Stimulated activated CD4-positive, alpha-beta T cell treated with anti-CD3 and anti-CD28 coated beads, Interleukin-12 subunit alpha, Interleukin-12 subunit beta, amount 100 ng/mL, for 48 hours (primary cell): ENCODE data around the gene CST8.
A peak's percentile ranks its signal among the peaks of the same experiment; 100 is the strongest.

ENCODE experiments used
- DNase-seq, 3 donors: peaks; one replicate each; pipeline ENCODE4 v3.0.0-alpha.2; 2020; ENCODE audit warnings: low read depth in 2 of 3, low spot score in 1 of 3

Gene CST8

GRCh38 chr20:23475395-23475794 lies 15.5 kb upstream of the CST8 start:
- no peak for DNase-seq

GRCh38 chr20:23476015-23476754 lies 14.7 kb upstream of the CST8 start:
- DNase-seq = no peak

GRCh38 chr20:23477223-23477622 lies 13.7 kb upstream of the CST8 start:
- no peak for DNase-seq

GRCh38 chr20:23479043-23479442 lies 11.9 kb upstream of the CST8 start:
- DNase-seq = no peak

GRCh38 chr20:23482138-23482537 lies 8.8 kb upstream of the CST8 start:
- no peak for DNase-seq

GRCh38 chr20:23484081-23484480 lies 6.8 kb upstream of the CST8 start:
- DNase-seq = no peak

GRCh38 chr20:23488470-23488869 lies 2.4 kb upstream of the CST8 start:
- no peak for DNase-seq

GRCh38 chr20:23488996-23489395 lies 1.9 kb upstream of the CST8 start:
- no peak for DNase-seq

- peak in 1 of 3 donors; percentile 5 for DNase-seq
Observed at GRCh38 chr20:23492292-23492691, 1.4 kb downstream of the CST8 start.

- no peak for DNase-seq
Observed at GRCh38 chr20:23493172-23493772, 2.4 kb downstream of the CST8 start.

GRCh38 chr20:23497536-23497935 lies 6.6 kb downstream of the CST8 start:
- peak; percentile 5 to 26 (median 11) for DNase-seq

- DNase-seq = no peak
Observed at GRCh38 chr20:23501926-23502325, 11.0 kb downstream of the CST8 start.

GRCh38 chr20:23503649-23504048 lies 12.7 kb downstream of the CST8 start:
- no peak for DNase-seq

GRCh38 chr20:23507346-23507745 lies 16.4 kb downstream of the CST8 start:
- no peak for DNase-seq

GRCh38 chr20:23508449-23509229 lies 17.7 kb downstream of the CST8 start:
- DNase-seq = no peak

GRCh38 chr20:23509247-23509913 lies 18.5 kb downstream of the CST8 start:
- DNase-seq = no peak

GRCh38 chr20:23510000-23510590 lies 19.2 kb downstream of the CST8 start:
- DNase-seq = no peak

GRCh38 chr20:23513164-23513563 lies 22.2 kb downstream of the CST8 start:
- DNase-seq = no peak

- DNase-seq = no peak
Observed at GRCh38 chr20:23514848-23515247, 23.9 kb downstream of the CST8 start.

GRCh38 chr20:23515250-23515939 lies 24.5 kb downstream of the CST8 start:
- no peak for DNase-seq

GRCh38 chr20:23517719-23518118 lies 26.8 kb downstream of the CST8 start:
- DNase-seq = no peak
